SK-N-SH (cell line): ENCODE data around the gene GRM5. TPM values are rescaled to one million over a fixed set of nuclear protein-coding genes. Genes with fewer than 3 reads are reported as not detected.
A peak's percentile ranks its signal among the peaks of the same experiment; 100 is the strongest.
"Not testable (repeated sequence)": the region's sequence is repeated elsewhere in the genome, so short reads cannot be mapped to it uniquely, and the experiment has no call there.

Experiments
- CTCF ChIA-PET: fragments of 300-600, 350-600 bp; formaldehyde crosslinking; extraction: SDS; loops from one replicate; lab custom pipeline; 2021; lab: Yijun Ruan, JAX
- POLR2A ChIA-PET: fragments of 350-600 bp; sonication (Branson Sonifier 250); formaldehyde crosslinking; extraction: SDS; loops from one replicate; lab custom pipeline; 2020; ENCODE audit warnings: antibody characterized with exemption, inconsistent platforms; lab: Yijun Ruan, JAX
- DNase-seq: peaks from one replicate; pipeline ENCODE4 v3.0.0; 2012
- H2AFZ ChIP-seq: fragments of 200-600 bp; sonication (generic); 2 replicates; pipeline ENCODE4 v1.8.1; 2016; ENCODE audit warnings: antibody characterized with exemption, mild to moderate bottlenecking, low read depth
- H3F3A ChIP-seq: fragments of 200-600 bp; sonication (generic); replicated peaks from 2 replicates; pipeline ENCODE3; 2016; ENCODE audit warnings: antibody characterized with exemption, mild to moderate bottlenecking; ENCODE audit not compliant: insufficient read depth
- H3K27ac ChIP-seq, 2 experiments: fragments of 200-500 bp in 1 of 2; fragments of 200-600 bp in 1 of 2; sonication (Bioruptor generic) in 1 of 2; sonication (generic), shearing (Covaris generic) in 1 of 2; 2 replicates each; pipeline versions ENCODE4 v1.5.1 to v1.6.1; 2014 to 2016; ENCODE audit warnings: low read depth in 2 of 2, inconsistent platforms in 1 of 2, low read length in 1 of 2, mild to moderate bottlenecking in 1 of 2, mixed read lengths in 1 of 2
- H3K27me3 ChIP-seq: fragments of 200-600 bp; sonication (generic), shearing (Covaris generic); 2 replicates; pipeline ENCODE4 v1.6.1; 2016; ENCODE audit warnings: mixed run types; ENCODE audit not compliant: insufficient read depth
- H3K36me3 ChIP-seq, 2 experiments: fragments of 200-500 bp in 1 of 2; fragments of 200-600 bp in 1 of 2; sonication (Bioruptor generic) in 1 of 2; sonication (generic) in 1 of 2; replicated peaks in 1 of 2; 2 replicates each; pipeline versions ENCODE3 to v1.5.1; 2014 to 2016; ENCODE audit warnings: low read length in 1 of 2, mild to moderate bottlenecking in 1 of 2; ENCODE audit not compliant: insufficient read depth in 2 of 2, control insufficient read depth in 1 of 2
- H3K4me1 ChIP-seq, 2 experiments: fragments of 200-500 bp in 1 of 2; fragments of 200-600 bp in 1 of 2; sonication (Bioruptor generic) in 1 of 2; sonication (generic), shearing (Covaris generic) in 1 of 2; 2 replicates each; pipeline versions ENCODE4 v1.5.1 to v1.6.1; 2014 to 2016; ENCODE audit warnings: low read depth in 1 of 2, low read length in 1 of 2, mixed run types in 1 of 2; ENCODE audit not compliant: insufficient read depth in 2 of 2, control insufficient read depth in 1 of 2
- H3K4me2 ChIP-seq: fragments of 200-600 bp; sonication (generic), shearing (Covaris generic); 2 replicates; pipeline ENCODE4 v1.6.1; 2017; ENCODE audit warnings: mixed run types
- H3K4me3 ChIP-seq, 2 experiments: fragments of 200-500 bp in 1 of 2; fragments of 200-600 bp in 1 of 2; sonication (Bioruptor generic) in 1 of 2; sonication (generic), shearing (Covaris generic) in 1 of 2; 2 replicates each; pipeline versions ENCODE4 v1.5.1 to v1.8.1; 2014 to 2016; ENCODE audit warnings: low read depth in 2 of 2, inconsistent platforms in 1 of 2, low read length in 1 of 2, mild to moderate bottlenecking in 1 of 2, mixed read lengths in 1 of 2, moderate library complexity in 1 of 2
- H3K79me2 ChIP-seq: fragments of 200-600 bp; sonication (generic); 2 replicates; pipeline ENCODE4 v1.8.1; 2017; ENCODE audit warnings: mild to moderate bottlenecking; ENCODE audit not compliant: insufficient read depth
- H3K9ac ChIP-seq: fragments of 200-600 bp; sonication (generic); 2 replicates; pipeline ENCODE4 v1.6.1; 2017; ENCODE audit warnings: mixed run types
- H3K9me2 ChIP-seq: fragments of 200-600 bp; sonication (generic); 2 replicates; pipeline ENCODE4 v1.6.1; 2017; ENCODE audit warnings: mixed run types
- H3K9me3 ChIP-seq: fragments of 200-600 bp; sonication (generic); 2 replicates; pipeline ENCODE4 v1.6.1; 2017; ENCODE audit warnings: mixed run types, mild to moderate bottlenecking, moderate library complexity
- H4K20me1 ChIP-seq: fragments of 200-600 bp; sonication (generic); 2 replicates; pipeline ENCODE4 v1.6.1; 2017; ENCODE audit warnings: mild to moderate bottlenecking, mixed run types; ENCODE audit not compliant: insufficient read depth
- CHD2 ChIP-seq: fragments of 150-350 bp; IDR thresholded peaks from 2 replicates; pipeline ENCODE4 v1.6.1; 2018; ENCODE audit warnings: low read length; ENCODE audit not compliant: partially characterized antibody
- ELF1 ChIP-seq: IDR thresholded peaks from 2 replicates; pipeline ENCODE4 v1.4.0; 2012
- FOXM1 ChIP-seq: IDR thresholded peaks from 2 replicates; pipeline ENCODE4 v1.4.0; 2012; ENCODE audit warnings: low read depth, mild to moderate bottlenecking
- GABPA ChIP-seq: IDR thresholded peaks from 2 replicates; pipeline ENCODE4 v1.4.0; 2012; ENCODE audit warnings: low read depth, mild to moderate bottlenecking
- GATA2 ChIP-seq: sonication (generic); formaldehyde crosslinking; IDR thresholded peaks from 2 replicates; pipeline ENCODE4 v1.5.0; 2020; ENCODE audit warnings: mild to moderate bottlenecking, missing genetic modification reagents
- JUND ChIP-seq: IDR thresholded peaks from 2 replicates; pipeline ENCODE4 v1.4.0; 2012
- NRF1 ChIP-seq: IDR thresholded peaks from 2 replicates; pipeline ENCODE4 v1.6.1; 2012; ENCODE audit warnings: low read depth, mild to moderate bottlenecking, low read length
- SIN3A ChIP-seq: IDR thresholded peaks from 2 replicates; pipeline ENCODE4 v1.6.1; 2012; ENCODE audit warnings: low read depth, mild to moderate bottlenecking, low read length, moderate library complexity, borderline replicate concordance
- TAF1 ChIP-seq: IDR thresholded peaks from 2 replicates; pipeline ENCODE4 v1.6.1; 2012; ENCODE audit warnings: low read depth, mild to moderate bottlenecking, low read length, moderate library complexity, borderline replicate concordance
- TEAD4 ChIP-seq: IDR thresholded peaks from 2 replicates; pipeline ENCODE4 v1.4.0; 2012; ENCODE audit warnings: mild to moderate bottlenecking, borderline replicate concordance; ENCODE audit not compliant: insufficient read depth
- WGBS: methylation state at CpG from one replicate; pipeline ENCODE4 v1.1.6; 2017; ENCODE audit warnings: low lambda C conversion rate; 5-methylcytosine and 5-hydroxymethylcytosine counted together
- polyA plus RNA-seq, 3 experiments: library from polyadenylated mRNA; depleted of rRNA; stranded (reverse); fragments of >200 nt; gene quantifications; 2 replicates each; pipeline ENCODE4 v1.2.3, GENCODE V29; 2012
- TF ChIP-seq, protein P1 (sequence below): fragments of 150-350 bp; IDR thresholded peaks from 2 replicates; pipeline ENCODE4 v1.6.1; 2017; ENCODE audit warnings: antibody characterized with exemption, low read length, low read depth, borderline replicate concordance
- TF ChIP-seq, protein P2 (sequence below): IDR thresholded peaks from 2 replicates; pipeline ENCODE4 v1.4.0; 2012; ENCODE audit warnings: low read depth, borderline replicate concordance
- TF ChIP-seq, protein P3 (sequence below): fragments of 150-350 bp; IDR thresholded peaks from 2 replicates; pipeline ENCODE4 v1.6.1; 2016; ENCODE audit warnings: mild to moderate bottlenecking, low read depth, low read length
- TF ChIP-seq, protein P4 (sequence below): fragments of 200-600 bp; sonication (generic); IDR thresholded peaks from 2 replicates; pipeline ENCODE4 v1.6.1; 2017; ENCODE audit warnings: antibody characterized with exemption, mild to moderate bottlenecking, moderate library complexity

GRM5 gene
- polyA plus RNA-seq, 1 of the 3 experiments (the other 2 are of a cell fraction), result not detected

DNA sequence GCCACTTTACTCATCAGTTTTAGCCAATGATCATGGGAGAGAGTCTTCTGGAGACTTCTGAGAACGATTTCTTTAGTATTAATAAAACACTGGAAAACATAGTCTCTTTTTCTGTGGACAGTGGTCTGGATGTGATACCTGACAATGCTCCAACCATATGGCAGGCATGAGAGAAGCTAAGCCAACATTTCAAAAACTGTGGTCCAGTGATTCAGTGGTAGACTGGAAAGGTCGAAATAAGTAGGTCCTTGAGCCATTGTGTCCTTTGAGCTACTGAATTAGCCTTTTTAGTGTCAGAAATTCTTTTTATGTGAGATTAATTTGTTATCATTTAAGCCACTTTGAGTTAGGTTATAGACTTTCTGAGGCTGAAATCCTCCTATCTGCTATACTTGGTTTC, 530.5 kb downstream of the GRM5 start (continued):
- TF ChIP-seq TAF1, result no peak
- TF ChIP-seq GABPA, result no peak
- no peak for TF ChIP-seq SIN3A
- TF ChIP-seq NRF1, result no peak
- TF ChIP-seq CHD2, result no peak

GRCh38 chr11:88534706-88535105, 531.1 kb downstream of the GRM5 start:
- H3K79me2 ChIP-seq, H3K36me3 ChIP-seq, H3K4me3 ChIP-seq, H3K9ac ChIP-seq, POLR2A ChIA-PET, H3K9me3 ChIP-seq, H3K27me3 ChIP-seq, H3K4me2 ChIP-seq, H3K9me2 ChIP-seq, DNase-seq, H3F3A ChIP-seq, H4K20me1 ChIP-seq: not testable (repeated sequence)
- Histone ChIP-seq H3K4me1 (peaks cover 0 to 28% of the 10 kb centered on the region in 2 experiments; a peak in 2 of 4 replicates), H2AFZ (peak overlapping the region; percentile 24), H3K27ac (peak overlapping the region in 1 of 2 experiments; percentile 93; a peak in 2 of 4 replicates)
- WGBS, result 53% methylated on average over 1 of the region's 1 CpG
- CTCF ChIA-PET, result interaction anchor here (4.4 kb wide), 1 partner anchor 519 kb away, joined by 19 read pairs; no protein-coding TSS in a partner anchor

GRCh38 chr11:88534185-88534584, 531.6 kb downstream of the GRM5 start:
- CTCF ChIA-PET, result no interaction called here
- H3K4me1 ChIP-seq, result peaks cover 0 to 28% of the 10 kb centered on the region in 2 experiments; a peak in 2 of 4 replicates
- H3K9me3 ChIP-seq, result no peaks in the 10 kb centered on the region
- no peak overlapping the region for H3K4me3 ChIP-seq
- no peaks in the 10 kb centered on the region for H3K79me2 ChIP-seq
- DNase-seq, result no peak
- POLR2A ChIA-PET, result no interaction called here
- H3K9ac ChIP-seq, result no peak overlapping the region
- WGBS, result 79% methylated on average over 5 of the region's 5 CpGs
- no peak for TF ChIP-seq TEAD4
- TF ChIP-seq, protein P1, sequence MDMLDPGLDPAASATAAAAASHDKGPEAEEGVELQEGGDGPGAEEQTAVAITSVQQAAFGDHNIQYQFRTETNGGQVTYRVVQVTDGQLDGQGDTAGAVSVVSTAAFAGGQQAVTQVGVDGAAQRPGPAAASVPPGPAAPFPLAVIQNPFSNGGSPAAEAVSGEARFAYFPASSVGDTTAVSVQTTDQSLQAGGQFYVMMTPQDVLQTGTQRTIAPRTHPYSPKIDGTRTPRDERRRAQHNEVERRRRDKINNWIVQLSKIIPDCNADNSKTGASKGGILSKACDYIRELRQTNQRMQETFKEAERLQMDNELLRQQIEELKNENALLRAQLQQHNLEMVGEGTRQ, result no peak
- no peaks in the 10 kb centered on the region for H4K20me1 ChIP-seq
- H3K4me2 ChIP-seq, result no peak overlapping the region
- peaks cover 9% of the 10 kb centered on the region for H3F3A ChIP-seq
- no peaks in the 10 kb centered on the region for H3K36me3 ChIP-seq
- peak overlapping the region in 1 of 2 experiments; percentile 93; a peak in 1 of 4 replicates for H3K27ac ChIP-seq
- H3K27me3 ChIP-seq, result no peaks in the 10 kb centered on the region
- H2AFZ ChIP-seq, result no peak overlapping the region
- no peaks in the 10 kb centered on the region for H3K9me2 ChIP-seq

GRCh38 chr11:88533001-88533400, 532.8 kb downstream of the GRM5 start:
- Histone ChIP-seq H3K27ac (no peak overlapping the region), H3K4me1 (peaks cover 0 to 28% of the 10 kb centered on the region in 2 experiments; a peak in 2 of 4 replicates), H3K9me2 (no peaks in the 10 kb centered on the region), H3K9me3 (no peaks in the 10 kb centered on the region), H3K4me3 (no peak overlapping the region), H4K20me1 (no peaks in the 10 kb centered on the region), H3K79me2 (no peaks in the 10 kb centered on the region), H3F3A (peaks cover 5% of the 10 kb centered on the region), H2AFZ (no peak overlapping the region), H3K4me2 (no peak overlapping the region), H3K36me3 (no peaks in the 10 kb centered on the region), H3K9ac (no peak overlapping the region), H3K27me3 (no peaks in the 10 kb centered on the region)
- 30% methylated on average over 1 of the region's 1 CpG for WGBS
- DNase-seq, result no peak
- ChIA-PET CTCF (no interaction called here), POLR2A (no interaction called here)
- no peak for TF ChIP-seq FOXM1
- TF ChIP-seq ELF1, result no peak
- no peak for TF ChIP-seq TAF1
- TF ChIP-seq, protein P2, sequence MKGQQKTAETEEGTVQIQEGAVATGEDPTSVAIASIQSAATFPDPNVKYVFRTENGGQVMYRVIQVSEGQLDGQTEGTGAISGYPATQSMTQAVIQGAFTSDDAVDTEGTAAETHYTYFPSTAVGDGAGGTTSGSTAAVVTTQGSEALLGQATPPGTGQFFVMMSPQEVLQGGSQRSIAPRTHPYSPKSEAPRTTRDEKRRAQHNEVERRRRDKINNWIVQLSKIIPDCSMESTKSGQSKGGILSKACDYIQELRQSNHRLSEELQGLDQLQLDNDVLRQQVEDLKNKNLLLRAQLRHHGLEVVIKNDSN, result no peak
- no peak for TF ChIP-seq JUND
- TF ChIP-seq, protein P3, sequence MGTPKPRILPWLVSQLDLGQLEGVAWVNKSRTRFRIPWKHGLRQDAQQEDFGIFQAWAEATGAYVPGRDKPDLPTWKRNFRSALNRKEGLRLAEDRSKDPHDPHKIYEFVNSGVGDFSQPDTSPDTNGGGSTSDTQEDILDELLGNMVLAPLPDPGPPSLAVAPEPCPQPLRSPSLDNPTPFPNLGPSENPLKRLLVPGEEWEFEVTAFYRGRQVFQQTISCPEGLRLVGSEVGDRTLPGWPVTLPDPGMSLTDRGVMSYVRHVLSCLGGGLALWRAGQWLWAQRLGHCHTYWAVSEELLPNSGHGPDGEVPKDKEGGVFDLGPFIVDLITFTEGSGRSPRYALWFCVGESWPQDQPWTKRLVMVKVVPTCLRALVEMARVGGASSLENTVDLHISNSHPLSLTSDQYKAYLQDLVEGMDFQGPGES, result no peak
- TF ChIP-seq, protein P4, sequence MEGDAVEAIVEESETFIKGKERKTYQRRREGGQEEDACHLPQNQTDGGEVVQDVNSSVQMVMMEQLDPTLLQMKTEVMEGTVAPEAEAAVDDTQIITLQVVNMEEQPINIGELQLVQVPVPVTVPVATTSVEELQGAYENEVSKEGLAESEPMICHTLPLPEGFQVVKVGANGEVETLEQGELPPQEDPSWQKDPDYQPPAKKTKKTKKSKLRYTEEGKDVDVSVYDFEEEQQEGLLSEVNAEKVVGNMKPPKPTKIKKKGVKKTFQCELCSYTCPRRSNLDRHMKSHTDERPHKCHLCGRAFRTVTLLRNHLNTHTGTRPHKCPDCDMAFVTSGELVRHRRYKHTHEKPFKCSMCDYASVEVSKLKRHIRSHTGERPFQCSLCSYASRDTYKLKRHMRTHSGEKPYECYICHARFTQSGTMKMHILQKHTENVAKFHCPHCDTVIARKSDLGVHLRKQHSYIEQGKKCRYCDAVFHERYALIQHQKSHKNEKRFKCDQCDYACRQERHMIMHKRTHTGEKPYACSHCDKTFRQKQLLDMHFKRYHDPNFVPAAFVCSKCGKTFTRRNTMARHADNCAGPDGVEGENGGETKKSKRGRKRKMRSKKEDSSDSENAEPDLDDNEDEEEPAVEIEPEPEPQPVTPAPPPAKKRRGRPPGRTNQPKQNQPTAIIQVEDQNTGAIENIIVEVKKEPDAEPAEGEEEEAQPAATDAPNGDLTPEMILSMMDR, result no peak
- no peak for TF ChIP-seq GATA2 (CRISPR knock-in tag)
